ENCODE results near the gene KDM1B.

Gene KDM1B

DNA sequence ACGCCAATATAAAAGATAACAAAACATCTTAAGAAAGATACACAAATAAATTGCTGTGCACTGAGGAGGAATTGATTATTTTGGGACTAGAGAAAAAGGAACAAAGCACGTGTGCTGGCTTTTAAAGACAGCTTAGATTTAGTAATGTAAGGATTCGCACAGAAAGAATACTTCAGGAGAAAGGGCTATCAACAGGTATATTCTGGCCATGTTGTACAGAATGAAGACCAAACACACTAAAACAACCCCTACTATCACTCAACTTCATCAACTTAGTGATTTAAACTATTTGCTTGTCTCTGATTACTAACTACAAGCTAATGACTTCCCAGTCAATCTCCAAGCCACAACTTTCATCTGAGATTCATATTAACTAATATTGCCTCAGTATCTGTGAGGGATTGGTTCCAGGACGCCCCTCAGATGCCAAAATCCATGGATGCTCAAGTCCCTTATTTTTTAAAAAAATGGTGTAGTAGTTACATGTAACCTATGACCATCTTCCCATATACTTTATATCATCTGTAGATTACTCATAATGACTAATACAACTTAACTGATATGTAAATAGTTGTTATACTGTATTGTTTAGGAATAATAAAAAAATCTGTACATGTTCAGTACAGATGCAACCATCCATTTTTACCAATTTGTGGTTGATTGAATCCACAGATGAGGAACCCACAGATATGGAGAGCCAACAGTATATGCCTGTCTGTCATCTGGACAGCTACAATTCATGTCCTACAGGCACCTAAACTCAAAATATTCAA lies 104.6 kb downstream of the KDM1B start:
- peak overlapping the region; percentile 79 for H3K4me2 ChIP-seq

DNA sequence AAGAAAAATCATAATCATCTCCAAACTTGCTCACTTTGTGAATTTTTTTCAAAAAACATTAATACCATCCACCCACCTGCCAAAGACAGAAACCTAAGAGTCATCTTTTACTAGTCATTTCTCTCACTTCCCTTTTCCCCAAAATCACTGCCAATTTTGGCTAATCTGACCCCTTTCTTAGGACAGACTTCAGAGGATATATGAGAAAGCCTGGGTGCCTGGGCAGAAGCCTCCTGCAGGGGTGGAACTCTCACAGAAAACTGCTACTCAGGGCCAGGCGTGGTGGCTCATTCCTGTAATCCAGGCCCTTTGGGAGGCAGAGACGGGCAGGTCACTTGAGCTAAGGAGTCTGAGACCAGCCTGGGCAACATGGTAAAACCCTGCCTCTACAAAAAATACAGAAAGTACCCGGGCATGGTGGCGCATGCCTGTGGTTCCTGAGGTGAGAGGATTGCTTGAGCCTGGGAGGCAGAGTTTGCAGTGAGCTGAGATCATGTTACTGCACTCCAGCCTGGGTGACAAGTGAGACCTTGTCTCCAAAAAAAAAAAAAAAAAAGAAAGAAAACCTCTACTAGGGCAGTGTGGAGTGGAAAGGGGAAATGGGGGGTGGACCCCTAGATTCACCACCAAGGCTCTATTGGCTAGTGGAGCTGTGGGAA lies 105.4 kb downstream of the KDM1B start:
- Histone ChIP-seq H3K4me3 (IDR thresholded peaks at IDR 0.05; ENCODE audit: insufficient read depth, low read depth, low read length) (no peak overlapping the region), H3K36me3 (ENCODE audit: insufficient read depth) (peaks cover 8% of the 10 kb centered on the region; the same call in 1 of the 2 replicates), H4K20me1 (ENCODE audit: insufficient read depth) (peaks cover 21% of the 10 kb centered on the region)

More for the DNA sequence above, 104.6 kb downstream of the KDM1B start:
- Histone ChIP-seq H3K27me3 (ENCODE audit: insufficient read depth, low read depth) (no peaks in the 10 kb centered on the region), H4K20me1 (ENCODE audit: insufficient read depth) (peaks cover 21% of the 10 kb centered on the region), H3K9ac (no peak overlapping the region), H2AFZ (ENCODE audit: low read depth) (no peak overlapping the region), H3K4me3 (IDR thresholded peaks at IDR 0.05; ENCODE audit: insufficient read depth, low read depth, low read length) (no peak overlapping the region), H3K4me1 (ENCODE audit: low read depth, poor library complexity, severe bottlenecking) (peaks cover 55% of the 10 kb centered on the region), H3K27ac (peak overlapping the region; percentile 79), H3K79me2 (ENCODE audit: insufficient read depth, low read depth) (peaks cover 79% of the 10 kb centered on the region), H3K36me3 (ENCODE audit: insufficient read depth) (peaks cover 8% of the 10 kb centered on the region; the same call in 1 of the 2 replicates)
- TF ChIP-seq, protein P1, sequence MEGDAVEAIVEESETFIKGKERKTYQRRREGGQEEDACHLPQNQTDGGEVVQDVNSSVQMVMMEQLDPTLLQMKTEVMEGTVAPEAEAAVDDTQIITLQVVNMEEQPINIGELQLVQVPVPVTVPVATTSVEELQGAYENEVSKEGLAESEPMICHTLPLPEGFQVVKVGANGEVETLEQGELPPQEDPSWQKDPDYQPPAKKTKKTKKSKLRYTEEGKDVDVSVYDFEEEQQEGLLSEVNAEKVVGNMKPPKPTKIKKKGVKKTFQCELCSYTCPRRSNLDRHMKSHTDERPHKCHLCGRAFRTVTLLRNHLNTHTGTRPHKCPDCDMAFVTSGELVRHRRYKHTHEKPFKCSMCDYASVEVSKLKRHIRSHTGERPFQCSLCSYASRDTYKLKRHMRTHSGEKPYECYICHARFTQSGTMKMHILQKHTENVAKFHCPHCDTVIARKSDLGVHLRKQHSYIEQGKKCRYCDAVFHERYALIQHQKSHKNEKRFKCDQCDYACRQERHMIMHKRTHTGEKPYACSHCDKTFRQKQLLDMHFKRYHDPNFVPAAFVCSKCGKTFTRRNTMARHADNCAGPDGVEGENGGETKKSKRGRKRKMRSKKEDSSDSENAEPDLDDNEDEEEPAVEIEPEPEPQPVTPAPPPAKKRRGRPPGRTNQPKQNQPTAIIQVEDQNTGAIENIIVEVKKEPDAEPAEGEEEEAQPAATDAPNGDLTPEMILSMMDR (conservative IDR thresholded peaks at IDR 0.05; ENCODE audit: low read depth, low read length), result no peak

DNA sequence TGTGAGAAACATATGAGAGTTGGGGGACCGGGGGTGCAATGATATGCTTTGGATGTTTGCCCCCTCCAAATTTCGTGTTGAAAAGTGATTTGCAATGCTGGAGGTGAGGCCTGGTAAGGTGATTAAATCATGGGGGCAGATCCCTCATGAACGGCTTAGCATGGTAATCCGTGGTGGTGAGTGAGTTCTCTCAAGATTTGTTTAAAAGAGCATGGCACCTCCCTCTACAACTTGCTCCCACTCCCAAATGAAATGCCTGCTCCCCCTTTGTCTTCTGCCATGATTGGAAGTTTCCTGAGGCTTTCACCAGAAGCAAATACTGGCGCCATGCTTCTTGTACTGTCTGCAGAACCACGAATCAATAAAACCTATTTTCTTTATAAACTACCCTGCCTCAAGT lies 106.7 kb downstream of the KDM1B start:
- TF ChIP-seq, protein P1 (conservative IDR thresholded peaks at IDR 0.05; ENCODE audit: low read depth, low read length), result no peak
- Histone ChIP-seq H3K79me2 (ENCODE audit: insufficient read depth, low read depth) (peaks cover 68% of the 10 kb centered on the region), H3K4me3 (IDR thresholded peaks at IDR 0.05; ENCODE audit: insufficient read depth, low read depth, low read length) (no peak overlapping the region), H3K4me2 (peak overlapping the region; percentile 79; the same call in 1 of the 2 replicates), H2AFZ (ENCODE audit: low read depth) (no peak overlapping the region), H3K36me3 (ENCODE audit: insufficient read depth) (peaks cover 8% of the 10 kb centered on the region; the same call in 1 of the 2 replicates), H4K20me1 (ENCODE audit: insufficient read depth) (peaks cover 21% of the 10 kb centered on the region), H3K4me1 (ENCODE audit: low read depth, poor library complexity, severe bottlenecking) (peaks cover 65% of the 10 kb centered on the region), H3K9ac (no peak overlapping the region), H3K27me3 (ENCODE audit: insufficient read depth, low read depth) (no peaks in the 10 kb centered on the region), H3K27ac (peak overlapping the region; percentile 79; the same call in 1 of the 2 replicates)

More for the DNA sequence above, 105.4 kb downstream of the KDM1B start:
- Histone ChIP-seq H3K4me1 (ENCODE audit: low read depth, poor library complexity, severe bottlenecking) (peaks cover 62% of the 10 kb centered on the region), H3K9ac (no peak overlapping the region), H3K79me2 (ENCODE audit: insufficient read depth, low read depth) (peaks cover 79% of the 10 kb centered on the region), H3K4me2 (peak overlapping the region; percentile 79), H3K27me3 (ENCODE audit: insufficient read depth, low read depth) (no peaks in the 10 kb centered on the region), H3K27ac (peak overlapping the region; percentile 79), H2AFZ (ENCODE audit: low read depth) (no peak overlapping the region)
- TF ChIP-seq, protein P1 (conservative IDR thresholded peaks at IDR 0.05; ENCODE audit: low read depth, low read length), result no peak

DNA sequence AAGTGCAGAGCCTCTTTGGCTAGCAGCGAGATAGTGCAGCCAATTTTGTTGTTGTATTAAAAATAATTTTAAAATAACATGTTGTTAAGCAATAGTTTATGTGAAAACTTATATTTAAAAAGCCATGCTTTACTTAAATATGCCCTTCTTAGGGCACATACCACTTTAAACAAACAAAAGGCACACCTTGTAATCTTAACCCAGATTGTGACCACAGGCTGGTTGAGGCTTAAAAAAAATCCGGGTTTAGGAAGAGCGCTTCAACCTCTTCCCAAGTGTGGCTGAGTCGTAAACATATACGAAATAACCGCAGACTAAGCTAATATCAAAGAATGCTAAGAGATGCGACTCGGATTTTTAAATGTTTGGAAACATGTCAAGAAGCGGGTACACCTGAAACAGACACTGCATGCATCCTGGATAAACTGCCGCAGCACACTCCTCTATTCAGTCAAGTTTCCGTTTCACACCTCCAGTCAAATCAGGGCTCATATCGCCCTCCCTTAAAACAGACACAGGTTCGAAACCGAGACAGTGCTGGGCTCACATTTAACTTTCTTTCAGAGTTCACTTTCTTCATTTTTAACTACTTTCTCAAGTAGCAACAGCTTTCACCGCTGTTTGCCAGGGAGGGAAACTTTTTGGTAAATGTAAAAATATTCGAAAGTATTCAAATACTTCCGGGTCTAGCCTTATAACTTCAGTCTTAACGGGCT lies 107.6 kb downstream of the KDM1B start:
- H3K9ac ChIP-seq, result peak overlapping the region; percentile 84; the same call in 1 of the 2 replicates
- peak overlapping the region; percentile 85; the same call in 1 of the 2 replicates for H3K27ac ChIP-seq
- peaks cover 65% of the 10 kb centered on the region for H3K4me1 ChIP-seq (ENCODE audit: low read depth, poor library complexity, severe bottlenecking)
- peaks cover 3% of the 10 kb centered on the region; the same call in 1 of the 2 replicates for H3K36me3 ChIP-seq (ENCODE audit: insufficient read depth)
- H3K4me3 ChIP-seq (IDR thresholded peaks at IDR 0.05; ENCODE audit: insufficient read depth, low read depth, low read length), result no peak overlapping the region
- no peak overlapping the region for H2AFZ ChIP-seq (ENCODE audit: low read depth)
- H4K20me1 ChIP-seq (ENCODE audit: insufficient read depth), result peaks cover 20% of the 10 kb centered on the region
- TF ChIP-seq, protein P1 (conservative IDR thresholded peaks at IDR 0.05; ENCODE audit: low read depth, low read length), result no peak
- peaks cover 58% of the 10 kb centered on the region for H3K79me2 ChIP-seq (ENCODE audit: insufficient read depth, low read depth)
- peak overlapping the region; percentile 79 for H3K4me2 ChIP-seq
- H3K27me3 ChIP-seq (ENCODE audit: insufficient read depth, low read depth), result no peaks in the 10 kb centered on the region

Data from KMS-11 (cell line).